ENCODE measurements around the gene PHF2.

DNA sequence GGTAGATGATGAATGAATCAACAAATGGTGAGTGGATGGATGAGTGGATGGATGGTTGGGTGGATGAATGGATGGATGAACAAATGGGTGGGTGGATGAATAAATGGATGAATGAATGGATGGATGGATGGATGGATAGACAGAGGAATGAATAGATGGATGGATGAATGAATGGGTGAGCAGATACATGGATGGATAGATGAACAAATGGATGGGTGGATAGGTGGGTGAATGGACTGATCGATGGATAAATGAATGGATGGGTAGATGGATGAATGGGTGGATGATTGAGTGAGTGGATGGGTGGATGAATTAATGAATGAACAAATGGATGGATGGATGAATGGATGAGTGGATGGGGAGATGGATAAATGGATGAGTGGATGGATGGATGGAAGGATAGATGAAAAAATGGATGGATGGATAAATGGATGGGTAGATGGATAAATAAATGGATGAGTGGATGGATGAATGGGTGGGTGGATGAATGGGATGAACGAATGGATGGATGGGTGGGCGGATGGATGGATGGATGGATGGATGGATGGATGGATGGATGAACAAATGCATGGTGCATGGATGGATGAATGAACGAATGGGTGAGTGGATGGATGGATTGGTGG lies 85.7 kb downstream of the PHF2 start:
- TF ChIP-seq POLR2A (IDR thresholded peaks at IDR 0.05; ENCODE audit: low read depth, low read length): no peak
- no peak for TF ChIP-seq TAF1 (IDR thresholded peaks at IDR 0.05; ENCODE audit: borderline replicate concordance, low read depth, low read length)
- TF ChIP-seq POLR2AphosphoS5 (IDR thresholded peaks at IDR 0.05; ENCODE audit: low read depth, low read length): no peak

Data from GM12892 (cell line).